ENCODE data around the gene CPEB1.

The CPEB1 gene

DNA sequence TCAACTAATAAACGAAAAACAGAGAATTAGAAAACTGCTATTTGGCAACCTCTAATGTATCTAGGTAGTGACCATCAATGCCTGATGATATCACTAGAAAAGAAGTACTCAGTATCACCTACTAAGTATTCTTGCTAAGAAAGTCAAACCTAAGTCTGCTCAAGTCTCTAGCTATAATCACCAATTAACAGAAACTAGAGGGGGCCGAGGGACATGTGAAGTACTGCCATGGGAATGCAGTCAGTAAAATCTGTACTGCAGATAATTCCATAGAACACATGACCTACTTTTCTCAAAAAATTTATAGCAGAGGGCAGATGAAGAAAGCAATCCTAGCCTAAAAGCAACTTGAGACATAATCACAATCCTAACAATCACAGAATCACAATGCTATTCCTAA, 51.4 kb downstream of the CPEB1 start:
- Mint-ChIP-seq H3K4me1 (ENCODE audit: low read depth) (no peaks in the 10 kb centered on the region), H3K27me3 (peaks cover 5% of the 10 kb centered on the region), H3K9me3 (no peaks in the 10 kb centered on the region), H3K4me3 (no peak overlapping the region), H3K36me3 (ENCODE audit: low read depth) (no peaks in the 10 kb centered on the region), H3K27ac (no peak overlapping the region)
- intact Hi-C loops (cut with micrococcal nuclease): no loop called here

DNA sequence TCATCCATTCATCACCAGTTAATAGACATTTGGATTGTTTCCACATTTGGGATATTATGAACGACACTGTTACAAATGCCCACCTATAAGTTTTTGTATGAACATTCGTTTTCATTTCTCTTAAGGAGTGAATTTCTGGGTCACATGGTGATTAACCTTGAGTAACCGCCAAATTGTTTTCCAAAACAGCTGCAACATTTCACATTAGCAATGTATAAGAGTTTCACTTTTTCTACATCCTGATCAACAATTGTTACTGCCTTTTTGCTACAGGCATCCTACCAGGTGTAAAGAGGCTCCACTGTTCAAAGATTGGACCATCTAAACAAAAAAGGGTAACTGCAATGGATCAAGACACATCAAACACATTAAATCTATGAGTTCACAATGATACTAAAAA, 52.0 kb downstream of the CPEB1 start:
- Mint-ChIP-seq H3K4me3 (no peak overlapping the region), H3K9me3 (no peaks in the 10 kb centered on the region), H3K27me3 (peaks cover 5% of the 10 kb centered on the region), H3K27ac (no peak overlapping the region), H3K36me3 (ENCODE audit: low read depth) (no peaks in the 10 kb centered on the region), H3K4me1 (ENCODE audit: low read depth) (no peaks in the 10 kb centered on the region)
- intact Hi-C loops (cut with micrococcal nuclease): no loop called here

DNA sequence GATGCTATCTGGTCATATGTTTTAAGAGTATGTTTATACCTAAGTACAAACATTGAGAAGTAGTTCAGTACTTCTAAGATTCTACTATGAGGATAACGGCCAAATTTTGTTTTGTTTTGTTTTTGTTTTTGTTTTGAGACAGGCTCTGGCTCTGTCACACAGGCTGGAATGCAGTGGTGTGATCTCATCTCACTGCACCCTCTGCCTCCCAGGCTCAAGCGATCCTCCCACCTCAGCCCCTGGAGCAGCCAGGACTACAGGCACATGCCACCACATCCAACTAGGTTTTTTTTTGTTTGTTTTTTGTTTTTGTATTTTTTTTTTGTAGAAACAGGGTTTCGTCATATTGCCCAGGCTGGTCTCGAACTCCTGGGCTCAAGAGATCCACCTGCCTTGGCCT, 59.4 kb downstream of the CPEB1 start:
- no peaks in the 10 kb centered on the region for H3K9me3 Mint-ChIP-seq
- no peaks in the 10 kb centered on the region for H3K4me1 Mint-ChIP-seq (ENCODE audit: low read depth)
- H3K27me3 Mint-ChIP-seq: peaks cover 13% of the 10 kb centered on the region
- no peaks in the 10 kb centered on the region for H3K36me3 Mint-ChIP-seq (ENCODE audit: low read depth)
- H3K4me3 Mint-ChIP-seq: no peak overlapping the region
- no peak overlapping the region for H3K27ac Mint-ChIP-seq
- intact Hi-C loops (cut with micrococcal nuclease): no loop called here

DNA sequence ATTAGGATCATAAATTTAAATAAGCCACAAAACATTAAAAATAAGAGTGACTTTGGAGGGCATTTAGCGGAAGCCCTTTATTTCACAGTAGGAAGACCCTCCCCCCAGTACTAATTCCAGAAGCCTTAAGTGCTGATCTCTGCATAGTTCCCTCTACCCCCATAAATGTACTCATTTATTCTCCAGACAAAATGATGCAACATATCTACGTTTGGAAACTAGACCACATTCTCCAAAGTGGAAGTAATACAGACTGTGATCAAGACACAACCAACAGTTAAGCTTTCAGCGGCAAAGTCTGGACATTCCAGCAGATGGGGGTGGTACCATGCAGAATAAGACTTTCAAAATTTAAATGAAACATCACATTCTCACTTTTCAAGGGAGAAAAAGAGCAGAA, 62.1 kb downstream of the CPEB1 start:
- intact Hi-C loops (cut with micrococcal nuclease): no loop called here
- no peaks in the 10 kb centered on the region for H3K36me3 Mint-ChIP-seq (ENCODE audit: low read depth)
- H3K4me3 Mint-ChIP-seq: no peak overlapping the region
- no peak overlapping the region for H3K27ac Mint-ChIP-seq
- no peaks in the 10 kb centered on the region for H3K9me3 Mint-ChIP-seq
- no peaks in the 10 kb centered on the region for H3K4me1 Mint-ChIP-seq (ENCODE audit: low read depth)
- peaks cover 14% of the 10 kb centered on the region for H3K27me3 Mint-ChIP-seq

DNA sequence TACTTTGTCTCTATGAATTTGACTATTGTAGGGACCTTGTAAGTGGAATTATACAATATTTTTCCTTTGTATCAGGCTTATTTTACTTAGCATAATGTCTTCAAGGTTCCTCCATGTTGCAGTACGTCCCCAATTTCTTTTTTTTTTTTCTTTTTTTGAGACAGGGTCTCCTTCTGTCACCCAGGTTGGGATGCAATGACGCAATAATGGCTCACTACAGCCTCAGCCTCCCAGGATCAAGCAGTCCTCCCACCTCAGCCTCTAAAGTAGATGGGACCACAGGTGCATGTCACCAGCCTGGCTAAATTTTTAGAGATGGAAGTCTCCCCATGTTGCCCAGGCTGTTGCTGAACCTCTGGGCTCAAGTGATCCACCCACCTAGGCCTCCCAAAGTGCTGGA, 66.5 kb downstream of the CPEB1 start:
- no peaks in the 10 kb centered on the region for H3K36me3 Mint-ChIP-seq (ENCODE audit: low read depth)
- peaks cover 9% of the 10 kb centered on the region for H3K27me3 Mint-ChIP-seq
- H3K4me3 Mint-ChIP-seq: no peak overlapping the region
- no peak overlapping the region for H3K27ac Mint-ChIP-seq
- intact Hi-C loops (cut with micrococcal nuclease): no loop called here
- H3K9me3 Mint-ChIP-seq: no peaks in the 10 kb centered on the region
- H3K4me1 Mint-ChIP-seq (ENCODE audit: low read depth): no peaks in the 10 kb centered on the region

DNA sequence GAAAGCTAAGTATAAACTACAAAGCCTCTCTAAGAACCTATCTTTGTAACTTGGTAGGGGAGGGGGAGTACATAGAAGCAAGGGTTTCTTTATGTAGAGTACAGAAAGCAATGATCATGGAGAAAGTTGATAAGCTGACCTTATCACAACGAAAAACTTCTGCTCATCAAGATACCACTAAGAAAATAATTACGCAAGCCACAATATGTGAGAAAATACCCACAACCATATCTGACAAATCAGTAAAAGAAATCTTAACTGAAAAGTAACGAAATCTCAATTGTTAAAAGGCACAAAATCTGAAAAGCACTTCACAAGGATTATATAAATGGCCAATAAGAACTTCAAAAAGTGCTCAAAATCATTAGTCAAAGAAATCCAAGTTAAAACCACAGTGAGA, 71.8 kb downstream of the CPEB1 start:
- no peaks in the 10 kb centered on the region for H3K4me1 Mint-ChIP-seq (ENCODE audit: low read depth)
- intact Hi-C loops (cut with micrococcal nuclease): no loop called here
- H3K36me3 Mint-ChIP-seq (ENCODE audit: low read depth): no peaks in the 10 kb centered on the region
- peaks cover 29% of the 10 kb centered on the region for H3K27me3 Mint-ChIP-seq
- no peaks in the 10 kb centered on the region for H3K9me3 Mint-ChIP-seq
- no peak overlapping the region for H3K4me3 Mint-ChIP-seq
- no peak overlapping the region for H3K27ac Mint-ChIP-seq

DNA sequence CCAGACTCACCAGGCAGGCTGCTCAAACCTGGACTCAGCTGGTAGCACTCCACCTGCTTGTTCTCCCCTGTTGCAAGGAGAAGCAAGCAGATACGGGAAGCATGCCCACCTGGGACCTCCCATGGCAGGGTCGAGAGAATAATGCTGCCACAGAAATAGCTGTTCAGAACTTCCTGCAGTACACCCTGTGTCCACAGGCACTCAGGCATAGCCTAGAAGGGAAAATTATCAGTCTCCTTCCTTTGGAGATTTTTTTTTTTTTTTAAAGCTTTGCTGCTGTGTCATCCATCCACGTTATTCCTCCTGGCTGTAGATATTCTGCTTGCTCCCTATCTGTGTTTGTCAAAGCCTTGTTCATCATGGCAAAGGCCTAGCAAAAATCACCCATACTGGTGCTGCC, 74.2 kb downstream of the CPEB1 start:
- no peak overlapping the region for H3K4me3 Mint-ChIP-seq
- intact Hi-C loops (cut with micrococcal nuclease): no loop called here
- H3K27me3 Mint-ChIP-seq: peaks cover 29% of the 10 kb centered on the region

DNA sequence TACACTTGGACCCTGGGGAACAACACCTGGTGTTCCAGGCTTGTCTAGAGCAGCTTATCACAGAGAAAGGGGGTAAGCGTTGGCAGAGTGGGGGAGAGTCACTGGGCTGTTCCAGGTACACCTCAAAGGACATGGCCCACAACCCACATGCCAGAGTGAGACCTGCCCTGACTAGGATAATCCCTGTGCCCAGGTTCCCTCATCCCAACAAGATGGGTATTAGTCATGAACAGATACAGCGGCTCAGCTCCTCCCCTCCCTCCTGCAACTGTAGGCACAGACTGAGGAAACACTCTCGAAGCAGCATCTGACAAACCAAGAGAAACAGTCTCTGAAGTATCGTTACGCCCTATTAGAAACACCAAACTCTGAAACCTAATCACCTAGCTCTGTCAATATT, 74.9 kb downstream of the CPEB1 start:
- Mint-ChIP-seq H3K4me1 (ENCODE audit: low read depth) (no peaks in the 10 kb centered on the region), H3K27me3 (peaks cover 32% of the 10 kb centered on the region), H3K36me3 (ENCODE audit: low read depth) (no peaks in the 10 kb centered on the region), H3K4me3 (no peak overlapping the region), H3K27ac (no peak overlapping the region), H3K9me3 (no peaks in the 10 kb centered on the region)
- intact Hi-C loops (cut with micrococcal nuclease): no loop called here

More for the DNA sequence above, 74.2 kb downstream of the CPEB1 start:
- Mint-ChIP-seq H3K36me3 (ENCODE audit: low read depth) (no peaks in the 10 kb centered on the region), H3K9me3 (no peaks in the 10 kb centered on the region), H3K4me1 (ENCODE audit: low read depth) (no peaks in the 10 kb centered on the region), H3K27ac (no peak overlapping the region)

DNA sequence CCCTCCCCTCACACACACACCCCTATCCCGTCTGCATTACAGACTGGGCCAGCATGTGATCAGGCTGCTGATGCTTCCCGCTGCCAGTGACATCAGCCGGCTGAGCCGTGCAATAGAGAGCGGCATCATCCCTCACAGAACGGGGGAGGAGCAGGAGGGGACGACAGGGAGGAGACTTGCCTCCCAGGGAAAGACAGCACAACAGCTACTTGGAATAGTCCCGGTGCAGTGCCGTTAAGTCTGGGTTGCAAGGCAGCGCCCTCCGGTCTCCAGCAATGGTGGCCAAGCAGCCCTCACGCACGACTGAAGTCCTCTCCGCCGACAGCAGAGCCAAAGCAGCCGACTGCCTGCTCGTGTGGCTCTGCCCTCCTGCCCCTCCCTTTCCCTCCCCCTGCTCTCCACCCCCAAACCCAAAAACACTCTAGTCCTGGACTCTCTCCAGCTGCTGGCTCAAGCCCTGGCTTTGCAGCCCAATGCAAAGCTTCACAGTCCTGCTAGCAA, 75.4 kb downstream of the CPEB1 start:
- H3K9me3 Mint-ChIP-seq: no peaks in the 10 kb centered on the region
- no peak overlapping the region for H3K4me3 Mint-ChIP-seq
- H3K4me1 Mint-ChIP-seq (ENCODE audit: low read depth): no peaks in the 10 kb centered on the region
- peaks cover 32% of the 10 kb centered on the region for H3K27me3 Mint-ChIP-seq
- H3K27ac Mint-ChIP-seq: no peak overlapping the region
- no peaks in the 10 kb centered on the region for H3K36me3 Mint-ChIP-seq (ENCODE audit: low read depth)
- intact Hi-C loops (cut with micrococcal nuclease): no loop called here

DNA sequence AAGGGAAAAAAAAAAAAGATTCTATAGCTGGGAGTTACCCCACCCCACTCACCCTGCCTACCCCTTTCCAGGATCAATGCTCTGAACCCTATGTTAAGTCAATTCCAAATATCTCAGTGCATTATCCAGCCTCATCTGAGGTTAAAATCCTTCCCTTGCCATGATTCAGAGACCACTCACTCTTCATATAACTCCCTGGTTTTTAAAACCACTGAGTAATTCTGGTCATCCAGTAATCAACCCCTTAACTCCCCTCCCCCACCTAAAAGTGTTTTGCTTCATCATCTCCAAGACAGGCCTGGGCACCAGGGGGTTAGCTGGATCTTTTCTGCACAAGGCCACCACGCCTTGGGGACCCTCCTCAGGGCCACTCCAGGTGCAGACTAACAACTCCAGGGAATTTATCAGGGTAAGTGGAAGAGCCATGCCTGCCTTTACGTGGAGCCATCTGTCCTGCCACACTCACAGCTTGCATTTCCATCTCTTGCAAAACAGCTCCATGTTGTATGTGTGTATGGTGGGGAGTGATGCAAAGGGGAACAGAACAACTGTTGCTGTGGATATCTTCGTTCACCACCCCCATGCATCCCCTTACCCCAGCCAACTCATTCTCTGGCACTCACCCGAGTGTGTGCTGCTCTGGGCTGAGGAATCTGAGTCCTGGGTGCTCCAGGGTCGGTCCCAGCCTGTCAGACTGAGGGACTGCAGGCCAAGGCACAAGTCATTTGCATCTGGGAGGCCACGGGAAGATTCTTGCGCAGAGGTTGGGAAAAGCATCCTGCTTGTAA, 76.2 kb downstream of the CPEB1 start:
- intact Hi-C loops (cut with micrococcal nuclease): no loop called here

DNA sequence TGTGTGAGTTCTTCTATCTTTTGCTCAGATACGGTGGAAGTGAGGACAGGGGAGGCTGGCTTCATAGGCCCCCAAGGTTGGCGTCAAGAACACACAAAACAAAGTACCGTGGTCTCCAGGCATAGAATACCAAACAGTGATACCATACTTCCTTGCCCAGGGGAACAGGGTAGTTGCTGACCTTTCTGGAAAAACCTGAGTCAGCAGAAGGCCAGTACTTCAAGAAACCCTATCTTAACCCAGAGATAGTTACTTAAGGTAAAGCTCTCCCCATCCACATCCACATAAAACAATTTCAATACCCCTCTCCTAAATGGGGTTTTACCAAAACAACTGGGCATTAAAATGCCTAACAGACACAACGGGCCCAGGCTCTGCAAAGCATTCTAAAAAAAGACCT, 77.3 kb downstream of the CPEB1 start:
- no peaks in the 10 kb centered on the region for H3K36me3 Mint-ChIP-seq (ENCODE audit: low read depth)
- peaks cover 31% of the 10 kb centered on the region for H3K27me3 Mint-ChIP-seq
- no peak overlapping the region for H3K27ac Mint-ChIP-seq
- no peaks in the 10 kb centered on the region for H3K4me1 Mint-ChIP-seq (ENCODE audit: low read depth)
- H3K9me3 Mint-ChIP-seq: no peaks in the 10 kb centered on the region
- H3K4me3 Mint-ChIP-seq: no peak overlapping the region
- intact Hi-C loops (cut with micrococcal nuclease): no loop called here

More for the DNA sequence above, 76.2 kb downstream of the CPEB1 start:
- Mint-ChIP-seq H3K36me3 (ENCODE audit: low read depth) (no peaks in the 10 kb centered on the region), H3K9me3 (no peaks in the 10 kb centered on the region), H3K27me3 (peaks cover 31% of the 10 kb centered on the region), H3K27ac (no peak overlapping the region), H3K4me3 (no peak overlapping the region), H3K4me1 (ENCODE audit: low read depth) (no peaks in the 10 kb centered on the region)

DNA sequence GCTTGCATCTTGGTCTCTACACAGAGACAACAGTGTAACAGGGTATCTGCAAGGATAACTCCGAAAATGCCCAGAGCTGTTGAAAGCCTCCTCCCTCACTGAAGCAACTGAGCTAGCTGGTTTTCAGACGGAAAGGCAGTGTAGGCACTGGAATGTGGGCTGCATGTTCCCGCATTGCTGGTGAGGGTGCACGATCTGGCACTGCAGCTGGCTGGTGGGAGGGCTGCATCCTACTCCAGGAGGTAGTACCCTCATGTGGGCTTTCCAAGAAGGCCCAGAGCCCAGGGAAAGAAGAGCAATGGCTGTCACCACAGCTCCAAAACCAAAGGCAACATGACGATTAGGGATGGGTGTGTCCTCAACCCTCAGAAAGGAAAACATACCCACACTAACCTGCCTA, 78.2 kb downstream of the CPEB1 start:
- Mint-ChIP-seq H3K4me3 (no peak overlapping the region), H3K4me1 (ENCODE audit: low read depth) (no peaks in the 10 kb centered on the region), H3K27me3 (peaks cover 32% of the 10 kb centered on the region), H3K36me3 (ENCODE audit: low read depth) (no peaks in the 10 kb centered on the region), H3K9me3 (no peaks in the 10 kb centered on the region), H3K27ac (no peak overlapping the region)
- intact Hi-C loops (cut with micrococcal nuclease): no loop called here

DNA sequence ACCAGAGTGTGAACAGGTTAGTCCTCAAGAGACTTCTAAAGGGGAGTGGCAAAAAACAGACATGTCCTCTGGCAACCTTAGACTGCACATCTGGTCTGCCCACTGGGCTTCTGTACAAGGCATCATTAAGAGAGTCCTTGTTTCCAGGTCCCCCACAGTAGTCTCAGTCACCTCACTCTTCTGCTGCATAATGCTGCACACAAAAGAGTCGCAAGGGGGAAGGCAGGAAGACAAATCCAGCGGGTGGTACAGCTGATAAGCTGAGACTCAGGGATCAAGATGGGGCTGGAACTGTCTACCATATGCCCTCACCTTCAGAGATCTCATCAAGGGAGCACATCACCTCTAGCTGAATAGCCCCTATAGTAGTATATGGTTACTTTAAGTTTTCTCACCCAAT, 79.5 kb downstream of the CPEB1 start:
- Mint-ChIP-seq H3K36me3 (ENCODE audit: low read depth) (no peaks in the 10 kb centered on the region), H3K27ac (no peak overlapping the region), H3K9me3 (no peaks in the 10 kb centered on the region), H3K4me3 (no peak overlapping the region), H3K4me1 (ENCODE audit: low read depth) (no peaks in the 10 kb centered on the region), H3K27me3 (peaks cover 24% of the 10 kb centered on the region)
- intact Hi-C loops (cut with micrococcal nuclease): no loop called here

DNA sequence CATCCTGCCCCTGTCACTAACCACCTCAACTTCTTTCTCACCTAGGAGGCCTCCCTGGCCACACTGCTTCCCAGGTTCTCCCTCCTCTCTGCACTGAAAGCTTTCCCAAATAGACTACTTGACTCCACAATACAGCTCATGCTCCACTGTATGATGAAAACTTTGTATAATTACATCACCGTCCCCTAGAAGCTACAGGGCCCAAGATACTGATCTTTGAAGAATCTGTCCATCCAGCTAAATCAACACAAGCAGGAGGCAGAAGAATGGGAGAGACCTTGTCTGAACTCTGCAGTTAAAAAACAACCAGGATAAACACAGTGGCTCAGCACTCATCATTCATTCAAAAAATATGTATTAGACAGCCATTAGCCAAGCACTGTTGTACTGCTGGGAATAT, 80.5 kb downstream of the CPEB1 start:
- Mint-ChIP-seq H3K36me3 (ENCODE audit: low read depth) (no peaks in the 10 kb centered on the region), H3K9me3 (no peaks in the 10 kb centered on the region), H3K27me3 (peaks cover 14% of the 10 kb centered on the region), H3K4me3 (no peak overlapping the region), H3K4me1 (ENCODE audit: low read depth) (no peaks in the 10 kb centered on the region), H3K27ac (no peak overlapping the region)
- intact Hi-C loops (cut with micrococcal nuclease): no loop called here

DNA sequence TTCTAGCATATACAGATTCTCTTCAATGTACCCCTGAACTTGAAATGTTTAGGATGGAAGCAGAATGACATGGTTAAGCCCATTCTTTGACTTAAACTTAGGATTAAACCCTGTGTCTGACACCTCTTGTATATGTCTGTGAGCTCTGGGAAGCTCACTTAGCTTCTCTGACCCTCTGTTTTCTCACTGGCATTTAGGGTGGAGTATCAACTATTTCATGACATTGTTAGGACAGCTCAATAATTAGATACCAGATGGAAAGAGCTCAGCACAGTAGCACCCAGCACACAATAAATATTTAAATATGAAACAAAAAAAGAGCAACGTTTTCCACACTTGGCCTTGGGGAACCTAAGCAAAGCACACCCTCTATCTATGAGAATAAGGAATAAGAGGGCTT, 88.7 kb downstream of the CPEB1 start:
- no peaks in the 10 kb centered on the region for H3K9me3 Mint-ChIP-seq
- peaks cover 5% of the 10 kb centered on the region for H3K4me1 Mint-ChIP-seq (ENCODE audit: low read depth)
- no peak overlapping the region for H3K27ac Mint-ChIP-seq
- no peak overlapping the region for H3K4me3 Mint-ChIP-seq
- H3K27me3 Mint-ChIP-seq: peaks cover 4% of the 10 kb centered on the region
- no peaks in the 10 kb centered on the region for H3K36me3 Mint-ChIP-seq (ENCODE audit: low read depth)
- intact Hi-C loops (cut with micrococcal nuclease): no loop called here
